ENCODE data around the gene SLC46A1. TPM values are rescaled to one million over a fixed set of nuclear protein-coding genes. Genes with fewer than 3 reads are reported as not detected.
A peak's percentile ranks its signal among the peaks of the same experiment; 100 is the strongest.

The SLC46A1 gene
- total and polyA plus RNA-seq, 12 donors: 11.9 to 104 (median 46.3) TPM

- Histone ChIP-seq H3K27ac (no peak overlapping the region), H3K4me1 (replicated peaks in 1 of 2) (no peaks in the 10 kb centered on the region), H3K36me3 (replicated peaks in 1 of 2) (peaks cover 0 to 29% of the 10 kb centered on the region in 2 donors), H3K4me3 (peak overlapping the region in 1 of 4 donors; percentile 51), H3K27me3 (no peaks in the 10 kb centered on the region), H3K9me3 (replicated peaks in 1 of 3) (no peaks in the 10 kb centered on the region)
- DNase-seq: peak in 1 of 7 donors; percentile 15
- TF ChIP-seq CTCF (IDR thresholded peaks at IDR 0.05) (no peak), POLR2A (IDR thresholded peaks at IDR 0.05) (no peak)
- intact Hi-C loops (cut with DNase I): no loop called here
- 60 to 69% (median 67%) methylated on average over 5 to 29 of the region's 29 CpGs for WGBS, 4 donors
Observed at GRCh38 chr17:28385037-28385400, 21.0 kb downstream of the SLC46A1 start.

GRCh38 chr17:28384281-28385036 lies 21.6 kb downstream of the SLC46A1 start:
- Histone ChIP-seq H3K4me3 (peak overlapping the region in 1 of 4 donors; percentile 51), H3K36me3 (replicated peaks in 1 of 2) (peaks cover 0 to 24% of the 10 kb centered on the region in 2 donors), H3K9me3 (replicated peaks in 1 of 3) (no peaks in the 10 kb centered on the region), H3K27me3 (no peaks in the 10 kb centered on the region), H3K27ac (no peak overlapping the region), H3K4me1 (replicated peaks in 1 of 2) (no peaks in the 10 kb centered on the region)
- intact Hi-C loops (cut with DNase I): no loop called here
- 52 to 75% (median 59%) methylated on average over 11 to 56 of the region's 56 CpGs for WGBS, 4 donors
- DNase-seq: peak in 3 of 7 donors; percentile 34 to 46 (median 42)
- TF ChIP-seq CTCF (IDR thresholded peaks at IDR 0.05): no peak
- no peak for TF ChIP-seq POLR2A (IDR thresholded peaks at IDR 0.05)

- H3K4me3 ChIP-seq: no peak overlapping the region
- no peak for DNase-seq
- 40 to 66% (median 47%) methylated on average over 17 to 72 of the region's 72 CpGs for WGBS, 4 donors
- H3K36me3 ChIP-seq (replicated peaks in 1 of 2): no peaks in the 10 kb centered on the region
- intact Hi-C loops (cut with DNase I): no loop called here
- no peaks in the 10 kb centered on the region for H3K4me1 ChIP-seq (replicated peaks in 1 of 2)
- no peaks in the 10 kb centered on the region for H3K27me3 ChIP-seq
- H3K9me3 ChIP-seq (replicated peaks in 1 of 3): no peaks in the 10 kb centered on the region
- TF ChIP-seq POLR2A (IDR thresholded peaks at IDR 0.05) (no peak), CTCF (IDR thresholded peaks at IDR 0.05) (no peak)
- H3K27ac ChIP-seq: no peak overlapping the region
Observed at GRCh38 chr17:28381141-28381825, 24.7 kb downstream of the SLC46A1 start.

- WGBS, 4 donors: 77 to 84% (median 81%) methylated on average over 10 of the region's 10 CpGs
Observed at GRCh38 chr17:28379814-28380801, 25.9 kb downstream of the SLC46A1 start.

More at GRCh38 chr17:28379814-28380801, 25.9 kb downstream of the SLC46A1 start:
- TF ChIP-seq CTCF (IDR thresholded peaks at IDR 0.05) (no peak), POLR2A (IDR thresholded peaks at IDR 0.05) (no peak)
- H3K27ac ChIP-seq: no peak overlapping the region
- no peak for DNase-seq
- H3K4me1 ChIP-seq (replicated peaks in 1 of 2): no peaks in the 10 kb centered on the region
- no peak overlapping the region for H3K4me3 ChIP-seq
- H3K9me3 ChIP-seq (replicated peaks in 1 of 3): no peaks in the 10 kb centered on the region
- no peaks in the 10 kb centered on the region for H3K36me3 ChIP-seq (replicated peaks in 1 of 2)
- H3K27me3 ChIP-seq: no peaks in the 10 kb centered on the region
- intact Hi-C loops (cut with DNase I): no loop called here
